Heart left ventricle (tissue), 16 donors: ENCODE results near the gene ROBO3. TPM values are rescaled to one million over a fixed set of nuclear protein-coding genes. Genes with fewer than 3 reads are reported as not detected.

ENCODE experiments used
- ATAC-seq, 4 donors: fragments of 200-7000 bp; cut with Tn5 transposase; one replicate each; pipeline ENCODE4 v1.9.1; 2020 to 2022; ENCODE audit warnings: moderate library complexity in 4 of 4, mild to moderate bottlenecking in 3 of 4, moderate number of reproducible peaks in 1 of 4
- DNase-seq, 5 donors: peaks; one replicate each; pipeline ENCODE4 v3.0.0-alpha.2; 2020
- H3K27ac ChIP-seq, 12 donors: fragments of 200-600 bp; sonication (generic) in 4 of 12; one replicate each; pipeline versions ENCODE4 v1.5.0 to v1.8.0; 2016 to 2022; ENCODE audit warnings: mild to moderate bottlenecking in 2 of 12
- H3K27me3 ChIP-seq, 9 donors: fragments of 200-600 bp; sonication (generic) in 2 of 9; one replicate each; pipeline versions ENCODE4 v1.5.1 to v1.8.0; 2016 to 2022; ENCODE audit warnings: mild to moderate bottlenecking in 3 of 9
- H3K36me3 ChIP-seq, 9 donors: fragments of 200-600 bp; sonication (generic) in 2 of 9; one replicate each; pipeline versions ENCODE4 v1.5.0 to v1.8.0; 2018 to 2022; ENCODE audit warnings: mild to moderate bottlenecking in 2 of 9
- H3K4me1 ChIP-seq, 12 donors: fragments of 200-600 bp; sonication (generic) in 4 of 12; one replicate each; pipeline versions ENCODE4 v1.5.0 to v1.8.0; 2016 to 2022; ENCODE audit warnings: mild to moderate bottlenecking in 3 of 12
- H3K4me3 ChIP-seq, 12 donors: fragments of 200-600 bp; sonication (generic) in 4 of 12; one replicate each; pipeline versions ENCODE4 v1.5.0 to v1.8.0; 2017 to 2022; ENCODE audit warnings: mild to moderate bottlenecking in 9 of 12, moderate library complexity in 4 of 12
- H3K9me3 ChIP-seq, 12 donors: fragments of 200-600 bp; sonication (generic) in 4 of 12; one replicate each; pipeline versions ENCODE4 v1.5.0 to v1.8.0; 2016 to 2022; ENCODE audit warnings: mild to moderate bottlenecking in 1 of 12
- CTCF ChIP-seq, 12 donors: fragments of 200-600 bp; sonication (generic) in 4 of 12; IDR thresholded peaks; one replicate each; pipeline versions ENCODE4 v1.5.0 to v1.8.0; 2018 to 2022; ENCODE audit warnings: antibody characterized with exemption in 12 of 12, mild to moderate bottlenecking in 5 of 12
- POLR2A ChIP-seq, 2 donors: fragments of 450-650 bp; IDR thresholded peaks; one replicate each; pipeline ENCODE4 v1.6.1; 2017; ENCODE audit warnings: antibody characterized with exemption in 2 of 2, mild to moderate bottlenecking in 2 of 2, moderate library complexity in 2 of 2
- WGBS, 4 donors: extraction: QIAGEN DNeasy Blood & Tissue Kit in 2 of 4; methylation state at CpG; one replicate each; pipeline versions ENCODE4 v1.1.5 to v1.1.7; 2013 to 2018; 5-methylcytosine and 5-hydroxymethylcytosine counted together
- intact Hi-C, 10 donors: fragments of 100-400 bp; cut with DNase I; formaldehyde crosslinking; loops; one replicate each; pipeline versions ENCODE4 v1.11.1 to v1.14.2; 2022
- polyA plus RNA-seq, 2 donors: library from polyadenylated mRNA; stranded (reverse); fragments of 200-250 nt; gene quantifications; one replicate each; pipeline ENCODE4 v1.2.3, GENCODE V29; 2013
- total RNA-seq, 9 donors: library from RNA; depleted of rRNA in 2 of 9; stranded (reverse); fragments of >200 nt in 2 of 9; fragmentation: NEBNext Ultra II Directional in 3 of 9; extraction: Animal tissue kit (Norgen Biotek cat#: 25700) in 3 of 9; gene quantifications; one replicate each; pipeline versions ENCODE4 v1.1.0 to v1.2.4, GENCODE V29; 2016 to 2023
- donor health status: ischemic (EF 13 %, LVEDD 7.1; RV severe dilation, severe dysfunction).
- donor health status: healthy with polysubstance abuse.
- donor health status: DM: no; HTN: yes; CAD: no.
- donor health status: DM: no; HTN: no; CAD: no.
- donor health status: ischemic (EF 25% LVEDD 6.9; RV normal size, moderate dysfunction).
- donor health status: ischemic (EF 25% LVEDD 5.7; RV mildly dilated, moderate dysfunction).
- donor health status: healthy.
- donor health status: DM: yes; HTN: yes; CAD: no.
- donor health status: ischemic (EF 35%, LVEDD 5.7; RV mildly dilated, moderate dysfunction).
- donor health status: nonischemic (EF 11% LVEDD 7.7; RV severe dilation, severe dysfunction).
- donor health status: DM: yes; HTN: yes; CAD: no.
- donor health status: PGD.
- donor health status: ischemic (EF 29% LVEDD 5.4; RV normal size, mild dysfunction).
- donor health status: nonischemic (EF 23%, LVEDD 6.1; RV moderate dilation, normal function).

ROBO3 gene
- total and polyA plus RNA-seq, 11 donors, result 2.5 to 18.6 (median 3.2) TPM

- Histone ChIP-seq H3K27me3 (peaks cover 0 to 10% (median 3%) of the 10 kb centered on the region in 9 donors), H3K9me3 (peaks cover 0 to 2% (median 0%) of the 10 kb centered on the region in 12 donors), H3K36me3 (no peaks in the 10 kb centered on the region), H3K4me3 (no peak within 1 kb of the TSS), H3K4me1 (peaks cover 0 to 17% (median 4%) of the 10 kb centered on the region in 12 donors), H3K27ac (no peak within 1 kb of the TSS)
- no peak for DNase-seq
- 92 to 95% (median 93%) methylated on average over 3 of the region's 3 CpGs for WGBS, 4 donors
- TF ChIP-seq POLR2A (IDR thresholded peaks at IDR 0.05) (no peak), CTCF (IDR thresholded peaks at IDR 0.05) (no peak)
- intact Hi-C loops, result loop anchor here in 1 of 10 donors (5.0 kb wide), 1 partner anchor 512 kb away; no protein-coding TSS in a partner anchor
- ATAC-seq, result no peak
Observed at GRCh38 chr11:124918950-124919349, 53.7 kb downstream of the ROBO3 start, which contains the start of gene HEPN1. Gene HEPN1, plus strand, starts transcription at chr11:124919250.

GRCh38 chr11:124919898-124920297 is 54.7 kb downstream of the ROBO3 start:
- DNase-seq, result no peak
- Histone ChIP-seq H3K9me3 (peaks cover 0 to 2% (median 0%) of the 10 kb centered on the region in 12 donors), H3K27ac (peak overlapping the region in 1 of 12 donors; percentile 83), H3K4me3 (no peak overlapping the region), H3K36me3 (no peaks in the 10 kb centered on the region), H3K4me1 (peaks cover 0 to 17% (median 4%) of the 10 kb centered on the region in 12 donors), H3K27me3 (peaks cover 0 to 10% (median 3%) of the 10 kb centered on the region in 9 donors)
- intact Hi-C loops, result loop anchor here in 4 of 10 donors (2.0 to 10.0 kb wide), 4 partner anchors 21 to 513 kb away; no protein-coding TSS in a partner anchor
- ATAC-seq, result no peak
- TF ChIP-seq POLR2A (IDR thresholded peaks at IDR 0.05) (no peak), CTCF (IDR thresholded peaks at IDR 0.05) (no peak)
- 84 to 98% (median 95%) methylated on average over 2 of the region's 2 CpGs for WGBS, 4 donors

- peaks cover 0 to 10% (median 3%) of the 10 kb centered on the region in 9 donors for H3K27me3 ChIP-seq
- intact Hi-C loops, result loop anchor here in 4 of 10 donors (2.0 to 10.0 kb wide), 3 partner anchors 22 to 46 kb away; no protein-coding TSS in a partner anchor
- H3K9me3 ChIP-seq, result no peaks in the 10 kb centered on the region
- H3K4me1 ChIP-seq, result peaks cover 0 to 17% (median 4%) of the 10 kb centered on the region in 12 donors
- peak overlapping the region in 10 of 12 donors; percentile 37 to 64 (median 56) for H3K4me3 ChIP-seq
- H3K36me3 ChIP-seq, result no peaks in the 10 kb centered on the region
- 78 to 93% (median 88%) methylated on average over 5 of the region's 5 CpGs for WGBS, 4 donors
- TF ChIP-seq CTCF (IDR thresholded peaks at IDR 0.05) (no peak), POLR2A (IDR thresholded peaks at IDR 0.05) (no peak)
- DNase-seq (no peak), ATAC-seq (no peak)
- H3K27ac ChIP-seq, result peak overlapping the region in 10 of 12 donors; percentile 62 to 88 (median 78)
Observed at GRCh38 chr11:124920356-124920755, 55.1 kb downstream of the ROBO3 start.

GRCh38 chr11:124920870-124921609 is 55.8 kb downstream of the ROBO3 start:
- intact Hi-C loops, result loop anchor here in 4 of 10 donors (2.0 to 10.0 kb wide), 3 partner anchors 22 to 46 kb away; no protein-coding TSS in a partner anchor
- ATAC-seq, result peak; percentile 59 to 87 (median 82)
- WGBS, 4 donors, result 3 to 15% (median 4%) methylated on average over 54 to 82 of the region's 82 CpGs

More at GRCh38 chr11:124920870-124921609, 55.8 kb downstream of the ROBO3 start:
- peak; percentile 82 to 91 (median 87) for DNase-seq
- no peaks in the 10 kb centered on the region for H3K36me3 ChIP-seq
- no peaks in the 10 kb centered on the region for H3K9me3 ChIP-seq
- H3K4me1 ChIP-seq, result peaks cover 0 to 17% (median 4%) of the 10 kb centered on the region in 12 donors
- peak overlapping the region; percentile 13 to 64 (median 54) for H3K4me3 ChIP-seq
- TF ChIP-seq CTCF (IDR thresholded peaks at IDR 0.05) (peak in 5 of 12 donors; percentile 10 to 30 (median 15)), POLR2A (IDR thresholded peaks at IDR 0.05) (peak in 1 of 2 donors; percentile 8)
- H3K27me3 ChIP-seq, result peaks cover 0 to 10% (median 3%) of the 10 kb centered on the region in 9 donors
- H3K27ac ChIP-seq, result peak overlapping the region; percentile 62 to 88 (median 72)
